IPS-18a (cell line): Measurements from ENCODE around the gene ASB16.
"Not testable (repeated sequence)": the region's sequence is repeated elsewhere in the genome, so short reads cannot be mapped to it uniquely, and the experiment has no call there.

Experiments used
- H3K27ac ChIP-seq: one replicate; pipeline ENCODE4 v1.5.1; 2013; ENCODE audit warnings: low read length
- H3K27me3 ChIP-seq: one replicate; pipeline ENCODE4 v1.6.1; 2013; ENCODE audit warnings: mild to moderate bottlenecking, low read length; ENCODE audit not compliant: control insufficient read depth, insufficient read depth
- H3K36me3 ChIP-seq: one replicate; pipeline ENCODE4 v1.6.1; 2013; ENCODE audit warnings: low read depth, low read length; ENCODE audit not compliant: control insufficient read depth
- H3K4me1 ChIP-seq: one replicate; pipeline ENCODE4 v1.6.1; 2013; ENCODE audit warnings: low read depth, low read length; ENCODE audit not compliant: control insufficient read depth
- H3K4me3 ChIP-seq: one replicate; pipeline ENCODE4 v1.5.1; 2013; ENCODE audit warnings: low read length
- H3K9ac ChIP-seq: one replicate; pipeline ENCODE4 v1.6.1; 2013; ENCODE audit warnings: mild to moderate bottlenecking, low read length, moderate library complexity
- H3K9me3 ChIP-seq: one replicate; pipeline ENCODE4 v1.6.1; 2013; ENCODE audit warnings: low read depth, low read length; ENCODE audit not compliant: control insufficient read depth

Gene ASB16

GRCh38 chr17:44133918-44134476 lies 36.5 kb upstream of the ASB16 start:
- peaks cover 14% of the 10 kb centered on the region for H3K4me1 ChIP-seq
- H3K27ac ChIP-seq, result no peak overlapping the region
- H3K4me3 ChIP-seq, result no peak overlapping the region
- H3K27me3 ChIP-seq, result no peaks in the 10 kb centered on the region
- H3K9ac ChIP-seq, result no peak overlapping the region
- no peaks in the 10 kb centered on the region for H3K36me3 ChIP-seq
- no peaks in the 10 kb centered on the region for H3K9me3 ChIP-seq

GRCh38 chr17:44134752-44135568 lies 35.5 kb upstream of the ASB16 start:
- H3K4me3 ChIP-seq, result no peak overlapping the region
- H3K9me3 ChIP-seq, result no peaks in the 10 kb centered on the region
- no peaks in the 10 kb centered on the region for H3K27me3 ChIP-seq
- H3K36me3 ChIP-seq, result no peaks in the 10 kb centered on the region
- H3K4me1 ChIP-seq, result peaks cover 14% of the 10 kb centered on the region
- no peak overlapping the region for H3K27ac ChIP-seq
- H3K9ac ChIP-seq, result no peak overlapping the region

GRCh38 chr17:44137891-44138709 lies 32.4 kb upstream of the ASB16 start:
- Histone ChIP-seq H3K9me3 (no peaks in the 10 kb centered on the region), H3K36me3 (no peaks in the 10 kb centered on the region), H3K9ac (no peak overlapping the region), H3K4me1 (peaks cover 14% of the 10 kb centered on the region), H3K27ac (no peak overlapping the region), H3K4me3 (peak overlapping the region; percentile 25), H3K27me3 (no peaks in the 10 kb centered on the region)

- H3K9ac ChIP-seq, H3K4me3 ChIP-seq, H3K9me3 ChIP-seq, H3K27me3 ChIP-seq, H3K27ac ChIP-seq, H3K4me1 ChIP-seq: not testable (repeated sequence)
- H3K36me3 ChIP-seq, result peaks cover 37% of the 10 kb centered on the region
These were observed 26.6 kb upstream of the ASB16 start for GRCh38 chr17:44143921-44144320.

GRCh38 chr17:44144966-44145739 lies 25.4 kb upstream of the ASB16 start:
- Histone ChIP-seq H3K27me3 (no peaks in the 10 kb centered on the region), H3K27ac (no peak overlapping the region), H3K4me3 (no peak overlapping the region), H3K36me3 (peaks cover 45% of the 10 kb centered on the region), H3K4me1 (no peaks in the 10 kb centered on the region), H3K9ac (no peak overlapping the region), H3K9me3 (no peaks in the 10 kb centered on the region)

GRCh38 chr17:44146375-44147346 lies 23.8 kb upstream of the ASB16 start:
- H3K27me3 ChIP-seq, result no peaks in the 10 kb centered on the region
- H3K4me1 ChIP-seq, result no peaks in the 10 kb centered on the region
- no peak overlapping the region for H3K4me3 ChIP-seq
- no peaks in the 10 kb centered on the region for H3K9me3 ChIP-seq
- no peak overlapping the region for H3K9ac ChIP-seq
- no peak overlapping the region for H3K27ac ChIP-seq
- H3K36me3 ChIP-seq, result peaks cover 49% of the 10 kb centered on the region

- no peak overlapping the region for H3K9ac ChIP-seq
- H3K27me3 ChIP-seq, result no peaks in the 10 kb centered on the region
- H3K9me3 ChIP-seq, result no peaks in the 10 kb centered on the region
- no peaks in the 10 kb centered on the region for H3K4me1 ChIP-seq
- H3K36me3 ChIP-seq, result peaks cover 54% of the 10 kb centered on the region
- no peak overlapping the region for H3K27ac ChIP-seq
- no peak overlapping the region for H3K4me3 ChIP-seq
These were observed 22.7 kb upstream of the ASB16 start for GRCh38 chr17:44147812-44148211.

- not testable (repeated sequence) for H3K4me3 ChIP-seq, H3K27me3 ChIP-seq, H3K27ac ChIP-seq, H3K9me3 ChIP-seq, H3K9ac ChIP-seq, H3K4me1 ChIP-seq
- H3K36me3 ChIP-seq, result peaks cover 57% of the 10 kb centered on the region
These were observed 21.4 kb upstream of the ASB16 start for GRCh38 chr17:44149066-44149465.

GRCh38 chr17:44149750-44150329 lies 20.7 kb upstream of the ASB16 start:
- Histone ChIP-seq H3K27me3 (no peaks in the 10 kb centered on the region), H3K4me3 (no peak overlapping the region), H3K4me1 (no peaks in the 10 kb centered on the region), H3K9me3 (no peaks in the 10 kb centered on the region), H3K9ac (no peak overlapping the region), H3K27ac (no peak overlapping the region), H3K36me3 (peaks cover 63% of the 10 kb centered on the region)

- no peaks in the 10 kb centered on the region for H3K9me3 ChIP-seq
- no peak overlapping the region for H3K4me3 ChIP-seq
- no peak overlapping the region for H3K27ac ChIP-seq
- peaks cover 45% of the 10 kb centered on the region for H3K36me3 ChIP-seq
- H3K27me3 ChIP-seq, result no peaks in the 10 kb centered on the region
- H3K9ac ChIP-seq, result no peak overlapping the region
- no peaks in the 10 kb centered on the region for H3K4me1 ChIP-seq
These were observed 17.6 kb upstream of the ASB16 start for GRCh38 chr17:44152875-44153274.
